ENCODE measurements around the gene CTIF. TPM values are rescaled to one million over a fixed set of nuclear protein-coding genes. Genes with fewer than 3 reads are reported as not detected.
A peak's percentile ranks its signal among the peaks of the same experiment; 100 is the strongest.

CTIF gene
- polyA plus RNA-seq, 1 of the 3 experiments (the other 2 are of a cell fraction): 47.2 TPM

GRCh38 chr18:48852794-48853193 is 314.0 kb downstream of the CTIF start (continued):
- no peak for TF ChIP-seq CTCF (IDR thresholded peaks at IDR 0.05)
- no peak for TF ChIP-seq SIN3A (IDR thresholded peaks at IDR 0.05; ENCODE audit: borderline replicate concordance, low read depth, low read length)
- no peak for TF ChIP-seq EZH2phosphoT487 (IDR thresholded peaks at IDR 0.05; ENCODE audit: borderline replicate concordance, low read depth)

- 51% methylated on average over 5 of the region's 5 CpGs for WGBS (ENCODE audit: low lambda C conversion rate)
- Histone ChIP-seq H4K20me1 (ENCODE audit: insufficient read depth) (no peaks in the 10 kb centered on the region), H3K4me1 (ENCODE audit: control insufficient read depth in 1 of 2, insufficient read depth in 2 of 2, low read depth in 1 of 2, low read length in 1 of 2) (peaks cover 15 to 48% of the 10 kb centered on the region in 2 experiments; a peak in 3 of 4 replicates), H3K79me2 (ENCODE audit: insufficient read depth) (peaks cover 5% of the 10 kb centered on the region), H3K27ac (ENCODE audit: low read depth in 2 of 2, low read length in 1 of 2) (peak overlapping the region in 1 of 2 experiments; percentile 77; a peak in 2 of 4 replicates), H3K9ac (no peak overlapping the region), H3K9me3 (no peaks in the 10 kb centered on the region), H3F3A (replicated peaks; ENCODE audit: insufficient read depth) (no peaks in the 10 kb centered on the region), H2AFZ (ENCODE audit: low read depth) (no peak overlapping the region), H3K36me3 (replicated peaks in 1 of 2; ENCODE audit: control insufficient read depth in 1 of 2, insufficient read depth in 2 of 2, low read length in 1 of 2) (peaks cover 9% of the 10 kb centered on the region in 2 experiments), H3K4me2 (no peak overlapping the region), H3K27me3 (ENCODE audit: insufficient read depth) (no peaks in the 10 kb centered on the region), H3K4me3 (ENCODE audit: low read depth in 2 of 2, low read length in 1 of 2) (no peak overlapping the region), H3K9me2 (no peaks in the 10 kb centered on the region)
- ChIA-PET CTCF (interaction anchor here (1.2 to 1.8 kb wide), 3 partner anchors 77 to 378 kb away, joined by 4 to 10 read pairs (median 4); no protein-coding TSS in a partner anchor), POLR2A (interaction anchor here (0.8 to 1.2 kb wide), 2 partner anchors 10 to 21 kb away, joined by 3 read pairs; no protein-coding TSS in a partner anchor)
- TF ChIP-seq RXRA (IDR thresholded peaks at IDR 0.05; ENCODE audit: borderline replicate concordance, low read depth): no peak
- no peak for TF ChIP-seq JUND (IDR thresholded peaks at IDR 0.05)
- TF ChIP-seq PBX3 (IDR thresholded peaks at IDR 0.05): peak; percentile 37; the same call in 1 of the 2 replicates
- no peak for TF ChIP-seq EZH2phosphoT487 (IDR thresholded peaks at IDR 0.05; ENCODE audit: borderline replicate concordance, low read depth)
- TF ChIP-seq NFIC (IDR thresholded peaks at IDR 0.05; ENCODE audit: borderline replicate concordance): peak; percentile 64
- TF ChIP-seq CHD2 (IDR thresholded peaks at IDR 0.05; ENCODE audit: low read length, partially characterized antibody): peak; percentile 9
- peak; percentile 82 for DNase-seq
Measured at GRCh38 chr18:48853588-48853987, 314.8 kb downstream of the CTIF start.

GRCh38 chr18:48854780-48855179 is 315.9 kb downstream of the CTIF start:
- Histone ChIP-seq H3K4me2 (no peak overlapping the region), H3K9me3 (no peaks in the 10 kb centered on the region), H3K9me2 (no peaks in the 10 kb centered on the region), H3K4me1 (ENCODE audit: control insufficient read depth in 1 of 2, insufficient read depth in 2 of 2, low read depth in 1 of 2, low read length in 1 of 2) (peaks cover 14 to 58% of the 10 kb centered on the region in 2 experiments; a peak in 3 of 4 replicates), H2AFZ (ENCODE audit: low read depth) (no peak overlapping the region), H3K36me3 (replicated peaks in 1 of 2; ENCODE audit: control insufficient read depth in 1 of 2, insufficient read depth in 2 of 2, low read length in 1 of 2) (peaks cover 9% of the 10 kb centered on the region in 2 experiments), H4K20me1 (ENCODE audit: insufficient read depth) (no peaks in the 10 kb centered on the region), H3K27ac (ENCODE audit: low read depth in 2 of 2, low read length in 1 of 2) (no peak overlapping the region), H3K4me3 (ENCODE audit: low read depth in 2 of 2, low read length in 1 of 2) (no peak overlapping the region), H3K27me3 (ENCODE audit: insufficient read depth) (no peaks in the 10 kb centered on the region), H3F3A (replicated peaks; ENCODE audit: insufficient read depth) (no peaks in the 10 kb centered on the region), H3K79me2 (ENCODE audit: insufficient read depth) (peaks cover 5% of the 10 kb centered on the region), H3K9ac (no peak overlapping the region)
- ChIA-PET CTCF (interaction anchor here (0.8 to 1.8 kb wide), 2 partner anchors 25 to 78 kb away, joined by 3 to 10 read pairs; no protein-coding TSS in a partner anchor), POLR2A (interaction anchor here (1.2 kb wide), 1 partner anchor 11 kb away, joined by 3 read pairs; no protein-coding TSS in a partner anchor)
- no peak for DNase-seq
- 87% methylated on average over 11 of the region's 11 CpGs for WGBS (ENCODE audit: low lambda C conversion rate)
- no peak for TF ChIP-seq NFIC (IDR thresholded peaks at IDR 0.05; ENCODE audit: borderline replicate concordance)
- TF ChIP-seq MEF2A (IDR thresholded peaks at IDR 0.05; ENCODE audit: borderline replicate concordance, low read depth): no peak
- no peak for TF ChIP-seq SMC3 (IDR thresholded peaks at IDR 0.05; ENCODE audit: low read depth, low read length)
- TF ChIP-seq TEAD4 (IDR thresholded peaks at IDR 0.05; ENCODE audit: borderline replicate concordance, insufficient read depth): no peak
- no peak for TF ChIP-seq EP300 (IDR thresholded peaks at IDR 0.05; ENCODE audit: borderline replicate concordance in 1 of 2, low read depth in 1 of 2, low read length in 1 of 2)
- TF ChIP-seq ELF1 (IDR thresholded peaks at IDR 0.05): no peak
- TF ChIP-seq SIN3A (IDR thresholded peaks at IDR 0.05; ENCODE audit: borderline replicate concordance, low read depth, low read length): no peak
- no peak for TF ChIP-seq EZH2phosphoT487 (IDR thresholded peaks at IDR 0.05; ENCODE audit: borderline replicate concordance, low read depth)
- TF ChIP-seq RXRA (IDR thresholded peaks at IDR 0.05; ENCODE audit: borderline replicate concordance, low read depth): no peak
- TF ChIP-seq CTCF (IDR thresholded peaks at IDR 0.05): no peak
- no peak for TF ChIP-seq TCF12 (IDR thresholded peaks at IDR 0.05)
- no peak for TF ChIP-seq RAD21 (IDR thresholded peaks at IDR 0.05; ENCODE audit: low read length)
- TF ChIP-seq FOSL2 (IDR thresholded peaks at IDR 0.05; ENCODE audit: borderline replicate concordance, low read depth): no peak
- no peak for TF ChIP-seq YY1 (IDR thresholded peaks at IDR 0.05; ENCODE audit: low read depth)
- TF ChIP-seq ZBTB33 (IDR thresholded peaks at IDR 0.05; ENCODE audit: borderline replicate concordance, low read depth): no peak

All from SK-N-SH (cell line).